Astrocyte of the hippocampus (primary cell): ENCODE data around the gene ENOPH1.
A peak's percentile ranks its signal among the peaks of the same experiment; 100 is the strongest.
"Not testable (repeated sequence)": the region's sequence is repeated elsewhere in the genome, so short reads cannot be mapped to it uniquely, and the experiment has no call there.

Experiments
- DNase-seq: peaks from one replicate; pipeline ENCODE4 v3.0.0; 2011; ENCODE audit warnings: low read depth, low spot score

ENOPH1 gene

DNA sequence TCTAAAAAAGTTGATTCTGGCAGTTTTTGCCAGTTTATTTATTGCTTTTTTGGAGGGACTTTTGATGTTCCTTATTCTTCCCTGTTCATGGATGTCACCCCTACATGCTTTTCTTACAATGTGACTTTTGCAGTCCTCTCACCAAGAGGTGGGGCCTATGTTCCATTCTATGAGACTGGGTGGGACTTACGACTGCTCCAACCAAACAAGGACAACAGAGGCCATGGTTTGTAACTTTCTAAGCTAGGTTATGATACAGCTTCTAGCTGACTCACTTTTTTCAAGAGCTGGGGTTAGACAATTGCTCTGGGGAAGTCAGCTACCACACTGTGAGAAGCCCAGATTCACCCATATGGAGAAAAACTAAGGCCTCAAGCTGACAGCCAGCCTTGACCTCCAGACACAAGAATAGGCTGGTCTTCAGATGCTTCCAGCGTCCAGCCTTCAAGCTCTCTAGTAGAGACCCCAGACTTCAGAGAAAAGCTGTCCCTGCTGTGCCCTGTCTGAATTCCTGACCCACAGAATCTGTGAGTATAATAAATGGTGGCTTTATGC, 39.5 kb downstream of the ENOPH1 start:
- DNase-seq: peak; percentile 63

GRCh38 chr4:82473080-82473479, 42.7 kb downstream of the ENOPH1 start:
- not testable (repeated sequence) for DNase-seq

GRCh38 chr4:82473621-82474164, 43.3 kb downstream of the ENOPH1 start:
- DNase-seq: no peak

DNA sequence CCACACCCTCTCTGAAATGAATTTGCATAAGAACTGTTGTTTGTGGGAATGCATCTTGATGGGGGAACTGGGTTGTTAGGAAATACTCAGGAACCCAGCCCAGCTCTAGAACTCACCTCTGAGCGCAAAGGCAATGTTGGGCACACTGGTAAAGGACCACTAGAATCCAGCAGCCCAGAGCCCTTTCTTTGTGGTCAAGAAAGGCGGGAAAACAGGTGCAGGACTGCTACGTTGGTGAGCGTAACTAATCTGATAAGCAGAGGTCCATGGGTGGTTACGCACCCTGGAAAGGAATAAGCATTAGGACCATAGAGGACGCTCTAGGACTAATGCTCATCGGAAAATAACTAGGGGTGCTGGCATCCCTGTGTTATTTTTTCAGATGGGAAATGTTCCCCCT, 45.5 kb downstream of the ENOPH1 start:
- not testable (repeated sequence) for DNase-seq

GRCh38 chr4:82477469-82477868, 47.1 kb downstream of the ENOPH1 start:
- DNase-seq: not testable (repeated sequence)

DNA sequence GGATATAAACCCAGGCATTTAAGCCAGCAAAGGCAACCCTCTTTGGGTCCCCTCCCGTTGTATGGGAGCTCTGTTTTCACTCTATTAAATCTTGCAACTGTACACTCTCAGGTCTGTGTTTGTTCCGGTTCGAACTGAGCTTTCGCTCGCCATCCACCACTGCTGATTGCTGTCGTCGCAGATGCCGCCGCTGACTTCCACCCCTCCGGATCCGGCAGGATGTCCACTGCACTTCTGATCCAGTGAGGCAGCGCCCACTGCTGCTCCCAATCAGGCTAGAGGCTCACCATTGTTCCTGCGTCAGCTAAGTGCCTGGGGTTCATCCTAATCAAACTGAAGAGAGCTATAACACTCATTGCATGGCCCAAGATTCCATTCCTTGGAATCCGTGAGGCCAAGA, 49.2 kb downstream of the ENOPH1 start:
- no peak for DNase-seq

DNA sequence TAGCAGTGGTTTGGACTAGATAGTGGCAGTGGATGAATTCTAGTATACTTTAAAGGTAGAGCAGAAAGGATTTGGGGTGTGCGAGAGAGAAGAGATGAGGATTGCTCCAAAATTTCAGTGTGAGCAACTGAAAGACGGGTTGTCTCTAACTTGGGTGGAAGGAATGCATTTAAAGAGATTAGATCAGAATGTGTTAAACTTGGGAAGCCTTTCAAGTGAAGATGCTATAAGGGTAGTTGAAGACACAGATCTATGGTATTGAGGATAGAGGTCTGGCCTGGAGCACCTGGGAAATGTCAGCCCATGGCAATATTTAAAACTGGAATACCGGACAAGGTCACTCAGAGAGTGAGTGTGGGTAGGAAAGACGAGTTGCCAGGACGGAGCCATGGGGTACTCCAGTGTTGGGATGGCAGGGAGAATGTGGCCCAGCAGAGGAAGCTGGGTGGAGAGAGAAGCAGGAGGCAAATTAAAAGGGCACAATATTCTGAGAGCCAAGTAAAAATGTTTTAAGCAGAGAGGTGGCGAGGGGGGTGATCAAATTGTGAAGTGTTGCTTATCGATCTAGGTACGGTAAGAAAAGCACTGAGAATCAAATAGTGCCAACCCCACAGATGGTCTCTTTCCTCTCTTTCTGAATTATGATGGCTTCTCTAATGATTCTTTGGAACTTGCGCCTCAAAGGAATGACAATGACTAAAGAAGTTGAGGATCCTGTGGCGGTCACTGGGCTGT, 50.5 kb downstream of the ENOPH1 start:
- DNase-seq: no peak

- DNase-seq: peak; percentile 26
Measured at GRCh38 chr4:82481506-82481840, 51.1 kb downstream of the ENOPH1 start.

GRCh38 chr4:82482387-82482786, 52.0 kb downstream of the ENOPH1 start:
- no peak for DNase-seq

DNA sequence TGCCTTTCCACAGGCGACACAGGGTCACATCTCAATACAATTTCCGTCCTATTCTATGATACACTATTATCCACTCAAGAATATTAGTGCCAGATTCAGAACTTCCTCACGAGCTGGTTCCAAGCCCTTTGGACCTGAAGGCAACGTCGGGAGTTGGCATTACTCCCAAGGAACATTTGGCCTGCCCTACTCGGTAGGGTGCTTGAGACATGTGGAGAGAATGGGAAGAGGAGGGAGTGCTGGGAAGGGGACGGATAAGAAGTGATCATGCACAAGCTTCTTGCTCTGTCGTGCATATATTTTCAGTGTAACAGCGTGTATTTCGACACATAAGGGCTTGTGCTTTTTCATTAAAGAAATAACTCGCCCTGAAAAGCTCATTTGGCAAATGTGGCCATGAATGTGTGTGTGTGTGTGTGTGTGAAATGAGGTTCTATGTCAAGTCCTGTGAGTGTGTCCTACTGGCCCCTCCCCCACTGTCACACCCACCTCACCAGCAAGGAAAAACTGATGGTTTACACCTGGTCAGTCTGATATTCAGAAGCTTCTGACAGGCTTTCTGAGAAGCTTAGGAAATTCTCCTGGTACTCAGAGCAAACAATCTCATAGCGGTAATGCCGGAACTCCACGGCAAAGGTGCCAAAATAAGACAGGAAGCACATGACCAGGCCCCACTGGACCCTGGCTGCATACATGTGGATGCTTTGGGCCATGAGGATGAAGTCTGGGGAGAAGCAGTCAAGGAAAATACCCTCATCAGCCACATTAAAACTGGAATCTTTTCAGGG, 54.8 kb downstream of the ENOPH1 start:
- DNase-seq: no peak

DNA sequence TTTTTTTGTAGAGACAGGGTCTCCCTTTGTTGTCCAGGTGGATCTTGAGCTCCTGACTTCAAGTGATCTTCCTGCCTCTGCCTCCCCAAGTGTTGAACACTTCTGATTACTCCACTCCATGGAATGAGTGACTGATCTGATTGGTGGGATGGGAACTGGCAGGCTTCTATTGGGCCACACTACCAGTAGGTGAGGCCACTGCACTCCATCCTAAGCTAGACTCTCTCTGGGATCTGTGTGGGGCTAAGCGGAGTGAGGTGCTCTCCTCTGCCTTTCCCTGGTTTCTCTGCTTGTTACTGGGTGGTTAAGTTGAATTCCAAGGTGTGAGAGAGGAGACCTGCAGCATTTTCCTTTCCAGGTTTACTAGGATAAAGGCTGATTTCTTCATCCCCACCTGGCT, 58.7 kb downstream of the ENOPH1 start:
- no peak for DNase-seq

DNA sequence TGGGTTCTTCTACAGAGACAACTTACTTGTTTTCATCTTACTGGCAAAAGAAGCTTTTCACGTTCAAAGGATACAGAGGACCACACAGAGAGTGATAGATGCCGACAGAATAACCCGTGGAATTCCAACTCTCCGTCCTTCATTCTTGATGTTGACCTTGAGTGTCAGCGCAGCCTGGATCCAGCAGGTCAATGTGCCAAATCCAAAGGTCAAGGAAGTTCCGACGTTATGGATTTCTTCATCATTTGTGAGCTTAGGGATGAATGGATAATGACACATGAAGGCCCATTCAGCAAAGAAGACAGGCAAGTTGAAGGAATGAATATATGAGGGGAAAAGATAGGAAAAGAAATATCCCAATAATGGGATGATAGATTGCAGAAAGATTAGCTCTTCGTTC, 59.6 kb downstream of the ENOPH1 start:
- DNase-seq: no peak

- DNase-seq: no peak
Measured at GRCh38 chr4:82491251-82491960, 61.0 kb downstream of the ENOPH1 start.

DNA sequence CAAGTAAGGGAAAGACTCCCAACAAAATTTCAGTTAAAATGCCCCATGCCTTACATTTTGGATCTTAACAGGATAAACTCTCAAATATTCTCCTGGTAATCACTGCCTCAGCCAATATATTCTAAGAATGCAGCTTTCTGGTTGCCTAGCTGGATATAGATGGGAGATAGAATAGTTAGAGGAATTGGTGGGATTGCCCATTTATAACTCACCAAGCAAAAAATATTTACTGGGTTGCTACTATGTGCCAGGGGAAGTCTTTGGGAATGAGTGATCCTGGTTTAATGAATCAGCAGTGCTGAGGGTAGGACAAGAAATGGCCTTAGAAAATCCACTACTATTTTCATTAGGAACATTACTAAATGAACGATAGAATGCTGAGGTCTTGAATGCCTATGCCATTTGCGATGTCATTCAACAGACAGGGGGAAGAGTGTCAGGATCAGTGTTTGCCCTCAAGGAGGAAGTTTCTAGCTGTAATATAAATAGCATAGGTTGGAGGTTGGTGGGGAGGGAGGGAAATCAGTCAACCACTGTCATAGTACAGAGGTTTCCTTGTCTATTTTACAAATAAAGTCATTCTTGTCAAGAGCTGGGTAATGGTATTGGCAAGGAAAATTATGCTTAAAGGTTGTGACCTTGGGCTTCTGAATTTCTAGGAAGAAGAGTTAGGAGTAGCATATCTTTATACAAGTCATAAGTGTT, 63.5 kb downstream of the ENOPH1 start:
- DNase-seq: peak; percentile 46

- no peak for DNase-seq
Measured at GRCh38 chr4:82495666-82496065, 65.3 kb downstream of the ENOPH1 start.

DNA sequence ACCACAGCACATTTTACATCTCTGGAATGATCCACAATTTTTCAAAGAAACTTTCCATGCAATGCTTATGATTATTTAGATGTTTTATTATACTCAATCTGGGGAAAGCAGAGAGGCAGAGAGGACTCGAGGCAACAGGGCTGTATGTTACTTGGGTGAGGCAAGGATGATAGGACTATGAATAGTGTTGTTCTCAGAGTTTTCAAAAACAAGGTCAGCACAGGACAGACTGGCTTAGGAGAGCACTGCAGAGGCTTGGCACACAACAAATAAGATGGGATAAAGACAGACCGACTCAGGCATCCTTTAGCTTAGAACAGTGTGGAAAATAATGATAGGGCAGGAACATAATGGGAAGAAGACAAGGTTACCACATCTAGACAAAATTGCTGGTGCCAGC, 66.0 kb downstream of the ENOPH1 start:
- DNase-seq: no peak

DNA sequence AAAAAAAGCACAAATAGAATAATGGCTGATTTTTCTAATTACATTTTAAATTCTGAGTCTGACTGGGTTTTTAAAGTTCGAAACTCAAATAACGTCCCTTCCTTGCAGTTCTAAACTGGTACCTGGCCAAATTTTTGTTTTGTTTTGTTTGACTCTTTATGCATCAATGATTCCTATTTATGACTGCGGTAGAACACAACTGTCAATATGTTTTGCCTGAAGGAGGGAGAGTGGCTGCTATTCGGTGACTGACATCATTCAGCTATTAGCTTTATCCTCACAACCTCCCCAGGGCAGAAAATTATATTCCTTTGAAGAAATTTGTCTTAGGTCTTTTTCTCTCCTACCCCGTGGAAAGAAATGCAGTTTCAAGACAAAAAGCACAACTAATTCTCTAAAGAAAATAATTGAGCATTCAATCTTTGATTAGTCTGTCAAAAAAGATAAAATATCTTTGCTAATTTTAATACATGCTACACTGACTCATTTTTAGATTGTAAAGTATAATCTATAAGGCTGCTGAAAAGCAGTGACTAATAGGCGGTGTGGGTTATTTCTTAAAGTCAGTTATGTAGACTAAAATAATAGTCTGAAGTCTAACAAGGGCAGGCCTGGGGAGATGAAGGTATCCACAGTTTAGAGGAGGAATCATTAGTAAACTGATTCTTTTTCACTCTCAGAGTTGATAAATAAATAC, 69.5 kb downstream of the ENOPH1 start:
- no peak for DNase-seq

- DNase-seq: no peak
Measured at GRCh38 chr4:82500435-82501153, 70.2 kb downstream of the ENOPH1 start.

- DNase-seq: no peak
Measured at GRCh38 chr4:82501154-82501442, 70.7 kb downstream of the ENOPH1 start.

DNA sequence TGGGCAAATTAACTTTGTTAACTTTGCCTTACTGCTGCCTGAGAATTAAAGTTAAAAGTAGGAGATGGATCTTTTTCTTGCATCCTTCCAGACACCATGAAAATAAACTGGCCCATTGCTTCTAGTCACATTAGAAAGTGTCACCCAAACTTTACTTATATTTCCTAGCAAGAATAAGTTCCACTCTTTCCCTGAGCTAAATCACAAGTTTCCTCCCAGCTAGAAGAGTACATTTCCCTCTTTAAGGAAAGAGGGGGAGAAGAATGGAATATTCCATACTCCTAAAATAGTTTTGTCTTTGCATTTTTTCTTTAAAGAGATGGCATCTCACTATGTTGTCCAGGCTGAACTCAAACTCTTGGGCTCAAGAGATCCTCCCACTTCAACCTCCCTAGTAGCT, 77.6 kb downstream of the ENOPH1 start:
- DNase-seq: no peak
